ENCODE results near the gene TRIP10. TPM values are rescaled to one million over a fixed set of nuclear protein-coding genes. Genes with fewer than 3 reads are reported as not detected.

Gene TRIP10
- total and polyA plus RNA-seq, 2 of the 8 experiments (the other 6 are each of a cell fraction or from before 2014, with no cell fraction given), result 27.8 to 69.5 TPM

DNA sequence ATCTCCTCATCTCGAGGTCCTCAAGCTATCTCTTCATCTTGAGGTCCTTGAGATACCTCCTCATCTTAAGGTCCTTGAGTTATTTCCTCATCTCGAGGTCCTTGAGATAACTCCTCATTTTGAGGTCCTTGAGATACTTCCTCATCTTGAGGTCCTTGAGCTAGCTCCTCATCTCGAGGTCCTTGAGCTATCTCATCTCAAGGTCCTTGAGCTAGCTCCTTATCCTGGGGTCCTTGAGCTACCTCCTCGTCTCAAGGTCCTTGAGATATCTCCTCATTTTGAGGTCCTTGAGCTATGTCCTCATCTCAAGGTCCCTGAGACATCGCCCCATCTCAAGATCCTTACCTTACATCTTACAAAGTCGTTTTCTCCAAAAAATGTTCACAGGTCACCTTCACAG lies 51.8 kb downstream of the TRIP10 start (continued):
- TF ChIP-seq CHD7 (IDR thresholded peaks at IDR 0.05; ENCODE audit: insufficient replicate concordance, low read length), result no peak
- no peak for TF ChIP-seq CHD2 (IDR thresholded peaks at IDR 0.05; ENCODE audit: low read length)
- TF ChIP-seq CEBPB (IDR thresholded peaks at IDR 0.05; ENCODE audit: low read depth, low read length), result no peak
- no peak for TF ChIP-seq NANOG (IDR thresholded peaks at IDR 0.05; ENCODE audit: insufficient read depth, low read depth, low read length, poor library complexity, severe bottlenecking)
- TF ChIP-seq SAP30 (IDR thresholded peaks at IDR 0.05; ENCODE audit: insufficient read depth, insufficient replicate concordance, low read length), result no peak
- TF ChIP-seq POLR2A (IDR thresholded peaks at IDR 0.05; ENCODE audit: control extremely low read depth in 1 of 2, low read depth in 2 of 2, low read length in 2 of 2), result no peak
- TF ChIP-seq CTBP2 (IDR thresholded peaks at IDR 0.05; ENCODE audit: borderline replicate concordance, insufficient read depth, insufficient read length, low read length), result no peak
- no peak for TF ChIP-seq POLR2AphosphoS5 (IDR thresholded peaks at IDR 0.05; ENCODE audit: low read depth, low read length)
- no peak for TF ChIP-seq ZNF274 (IDR thresholded peaks at IDR 0.05; ENCODE audit: borderline replicate concordance, extremely low read depth, low read length)
- no peak for TF ChIP-seq TAF7 (optimal IDR thresholded peaks at IDR 0.05; ENCODE audit: borderline replicate concordance, low read depth, low read length)
- TF ChIP-seq MAFK (IDR thresholded peaks at IDR 0.05; ENCODE audit: low read depth, low read length), result no peak
- no peak for TF ChIP-seq PHF8 (conservative IDR thresholded peaks at IDR 0.05; ENCODE audit: low read depth, low read length)
